GM19397 (cell line): Measurements from ENCODE around the gene TGFBR3.
"Not testable (repeated sequence)": the region's sequence is repeated elsewhere in the genome, so short reads cannot be mapped to it uniquely, and the experiment has no call there.

Experiments
- ATAC-seq: cut with Tn5 transposase; IDR thresholded peaks from one replicate; pipeline ENCODE4 v1.9.1; 2021; ENCODE audit warnings: mild to moderate bottlenecking, moderate library complexity; ENCODE audit not compliant: unreplicated experiment

The TGFBR3 gene

GRCh38 chr1:91884459-91885212 lies 1.3 kb downstream of the TGFBR3 start:
- no peak for ATAC-seq

- no peak for ATAC-seq
Measured at GRCh38 chr1:91883470-91883869, 2.5 kb downstream of the TGFBR3 start.

DNA sequence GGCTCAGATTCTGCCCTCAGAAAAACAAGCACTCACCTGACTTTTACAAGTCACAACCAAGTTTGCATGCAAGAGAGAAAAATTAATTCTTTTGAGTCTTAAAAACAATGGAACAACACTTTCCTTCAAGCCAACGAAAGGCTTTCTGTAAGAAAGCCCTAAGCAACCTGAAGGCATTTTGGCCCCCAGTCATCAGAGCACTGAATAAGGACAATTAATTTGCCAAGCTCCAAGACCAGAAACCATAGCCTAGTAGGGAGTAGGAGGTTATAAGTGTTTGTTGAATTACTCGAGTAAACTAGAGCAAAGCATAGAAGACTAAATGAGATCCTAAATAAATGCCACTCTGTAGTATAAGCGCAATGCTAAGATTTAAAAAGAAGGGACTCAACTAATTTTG lies 4.7 kb downstream of the TGFBR3 start:
- no peak for ATAC-seq

DNA sequence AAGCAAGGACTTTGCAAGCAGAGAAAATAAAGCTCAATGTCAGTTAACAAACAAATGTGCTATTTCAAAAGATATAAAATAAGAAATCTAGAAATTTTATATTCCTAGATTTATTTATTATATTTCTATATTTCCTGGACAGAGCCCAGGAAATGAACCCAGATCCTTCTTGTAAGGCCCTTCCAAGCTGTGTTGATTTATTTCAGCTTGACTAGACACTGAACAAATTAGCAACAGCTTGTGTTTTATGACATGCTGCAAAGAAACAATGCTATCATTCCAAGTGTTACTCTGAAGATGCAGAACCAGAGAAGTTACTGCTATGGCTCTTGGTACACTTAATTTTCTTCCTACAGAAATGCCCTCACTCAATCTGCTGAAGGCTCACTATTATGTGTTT lies 6.2 kb downstream of the TGFBR3 start:
- no peak for ATAC-seq

GRCh38 chr1:91877574-91878208 lies 8.3 kb downstream of the TGFBR3 start:
- ATAC-seq, result no peak

DNA sequence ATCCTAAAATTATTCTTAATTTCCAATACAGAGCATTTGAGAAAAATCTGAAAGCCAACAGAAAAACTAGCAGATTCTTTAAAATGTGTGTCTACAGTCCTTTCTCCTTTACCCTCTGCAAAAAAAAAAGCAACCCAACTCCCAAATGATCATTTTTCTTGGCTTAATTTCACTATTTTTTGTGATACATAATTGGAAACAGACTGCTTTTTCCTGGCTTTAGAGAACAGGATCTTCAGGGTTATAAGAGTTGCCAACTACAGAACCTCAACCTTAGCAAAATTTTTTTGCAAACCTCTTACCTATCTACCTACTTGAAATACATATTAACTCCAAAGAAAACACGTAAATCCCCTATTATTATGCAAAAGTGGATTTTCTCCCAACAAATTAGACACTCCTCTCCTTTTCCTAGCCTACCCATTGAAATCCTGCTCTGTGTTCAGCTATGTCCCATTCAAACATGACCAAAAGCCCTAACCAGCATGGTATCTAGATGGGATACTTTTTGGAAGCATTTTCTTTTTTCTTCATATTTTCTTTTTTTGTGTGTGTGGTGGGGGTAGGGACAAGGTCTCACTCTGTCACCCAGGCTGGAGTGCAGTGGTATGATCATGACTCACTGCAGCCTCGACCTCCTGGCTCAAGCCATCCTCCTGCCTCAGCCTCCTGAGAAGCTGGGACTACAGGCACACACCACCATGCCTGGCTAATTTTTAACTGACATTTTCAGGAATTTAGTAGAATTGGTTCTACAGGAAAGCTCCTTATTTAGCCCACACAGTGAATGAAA lies 9.0 kb downstream of the TGFBR3 start:
- ATAC-seq, result no peak

DNA sequence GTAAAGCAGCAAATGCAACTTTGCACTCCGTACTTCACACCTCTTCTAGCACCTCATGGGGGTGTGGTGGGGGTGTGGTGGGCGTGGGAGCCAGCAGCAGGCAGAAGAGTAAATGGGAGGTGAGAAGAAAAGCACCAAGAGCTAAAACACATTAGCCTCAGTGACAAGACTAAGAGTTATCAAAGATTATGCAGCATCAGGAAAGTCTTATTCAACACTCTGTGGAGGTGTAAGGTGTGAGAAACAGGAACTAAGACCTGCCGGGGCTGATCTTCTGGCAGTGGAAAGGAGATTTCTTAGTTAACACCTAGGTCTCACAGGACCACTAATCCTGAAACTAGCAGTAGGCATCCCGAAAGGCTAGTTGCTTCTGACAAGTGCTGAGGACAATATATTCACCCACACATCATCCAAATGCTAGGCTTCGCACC lies 9.9 kb downstream of the TGFBR3 start:
- peak; percentile 70 for ATAC-seq

- no peak for ATAC-seq
Measured at GRCh38 chr1:91874167-91874566, 11.8 kb downstream of the TGFBR3 start.

- no peak for ATAC-seq
Measured at GRCh38 chr1:91872559-91873081, 13.3 kb downstream of the TGFBR3 start.

GRCh38 chr1:91872000-91872399 lies 14.0 kb downstream of the TGFBR3 start:
- no peak for ATAC-seq

- no peak for ATAC-seq
Measured at GRCh38 chr1:91870322-91870721, 15.6 kb downstream of the TGFBR3 start.

- ATAC-seq, result no peak
Measured at GRCh38 chr1:91866425-91866824, 19.5 kb downstream of the TGFBR3 start.

- no peak for ATAC-seq
Measured at GRCh38 chr1:91864017-91864700, 21.8 kb downstream of the TGFBR3 start.

GRCh38 chr1:91863498-91863897 lies 22.5 kb downstream of the TGFBR3 start:
- no peak for ATAC-seq

GRCh38 chr1:91862120-91862519 lies 23.8 kb downstream of the TGFBR3 start:
- ATAC-seq, result no peak

GRCh38 chr1:91857557-91858239 lies 28.3 kb downstream of the TGFBR3 start:
- ATAC-seq, result no peak

GRCh38 chr1:91856996-91857395 lies 29.0 kb downstream of the TGFBR3 start:
- no peak for ATAC-seq

DNA sequence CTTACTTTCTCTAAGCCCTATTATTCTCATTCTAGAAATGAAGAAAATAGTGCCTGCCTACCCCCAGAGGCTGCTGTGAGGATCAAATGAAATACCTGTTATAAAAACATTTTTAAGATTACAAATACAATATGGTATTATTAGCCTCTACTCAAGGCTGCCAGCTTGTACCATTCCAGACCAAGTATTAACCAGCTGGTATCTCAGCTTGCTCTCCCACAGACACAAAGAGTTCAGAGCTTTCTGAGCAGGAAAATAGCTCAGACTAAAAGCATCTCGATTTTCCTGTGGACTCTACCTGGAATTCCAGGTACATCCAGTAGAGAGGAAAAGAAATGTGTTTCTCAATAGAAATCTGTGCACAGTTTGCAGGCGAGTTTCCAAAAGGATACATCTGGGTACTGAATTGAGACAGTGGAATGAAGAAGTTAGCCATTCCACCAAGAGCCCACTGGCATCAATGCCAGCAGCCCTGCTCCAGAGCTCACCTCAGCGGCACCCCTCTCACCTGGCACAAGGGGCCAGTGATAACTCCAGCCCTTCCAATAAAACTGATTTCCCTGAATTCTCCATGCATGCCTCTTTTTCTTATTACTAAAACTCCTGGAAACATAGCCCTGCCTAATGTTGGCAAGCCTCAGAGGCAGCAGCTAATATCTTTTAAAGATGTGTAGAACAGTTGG lies 31.0 kb downstream of the TGFBR3 start:
- ATAC-seq, result no peak

- no peak for ATAC-seq
Measured at GRCh38 chr1:91853397-91853796, 32.6 kb downstream of the TGFBR3 start.

DNA sequence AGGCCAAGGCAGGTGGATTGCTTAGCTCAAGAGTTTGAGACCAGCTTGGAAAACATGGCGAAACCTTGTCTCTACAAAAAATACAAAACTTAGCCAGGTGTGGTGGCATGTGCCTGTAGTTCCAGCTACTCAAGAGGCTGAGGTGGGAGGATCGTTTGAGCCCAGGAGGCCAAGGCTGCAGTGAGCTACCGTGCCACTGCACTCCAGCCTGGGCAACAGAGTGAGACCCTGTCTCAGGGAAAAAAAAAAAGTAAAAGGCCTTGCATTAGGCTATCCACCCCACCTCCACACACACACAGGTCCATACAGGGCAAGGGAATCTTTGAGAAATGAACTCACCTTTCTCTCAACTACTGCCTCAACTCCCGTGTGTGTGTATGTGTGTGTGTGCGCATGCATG lies 33.9 kb downstream of the TGFBR3 start:
- not testable (repeated sequence) for ATAC-seq
